ENCODE results near the gene SHB.

- no peak for TF ChIP-seq EZH2 (IDR thresholded peaks at IDR 0.05)
- TF ChIP-seq, protein P1, sequence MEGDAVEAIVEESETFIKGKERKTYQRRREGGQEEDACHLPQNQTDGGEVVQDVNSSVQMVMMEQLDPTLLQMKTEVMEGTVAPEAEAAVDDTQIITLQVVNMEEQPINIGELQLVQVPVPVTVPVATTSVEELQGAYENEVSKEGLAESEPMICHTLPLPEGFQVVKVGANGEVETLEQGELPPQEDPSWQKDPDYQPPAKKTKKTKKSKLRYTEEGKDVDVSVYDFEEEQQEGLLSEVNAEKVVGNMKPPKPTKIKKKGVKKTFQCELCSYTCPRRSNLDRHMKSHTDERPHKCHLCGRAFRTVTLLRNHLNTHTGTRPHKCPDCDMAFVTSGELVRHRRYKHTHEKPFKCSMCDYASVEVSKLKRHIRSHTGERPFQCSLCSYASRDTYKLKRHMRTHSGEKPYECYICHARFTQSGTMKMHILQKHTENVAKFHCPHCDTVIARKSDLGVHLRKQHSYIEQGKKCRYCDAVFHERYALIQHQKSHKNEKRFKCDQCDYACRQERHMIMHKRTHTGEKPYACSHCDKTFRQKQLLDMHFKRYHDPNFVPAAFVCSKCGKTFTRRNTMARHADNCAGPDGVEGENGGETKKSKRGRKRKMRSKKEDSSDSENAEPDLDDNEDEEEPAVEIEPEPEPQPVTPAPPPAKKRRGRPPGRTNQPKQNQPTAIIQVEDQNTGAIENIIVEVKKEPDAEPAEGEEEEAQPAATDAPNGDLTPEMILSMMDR (IDR thresholded peaks at IDR 0.05 in 2 of 3, conservative IDR thresholded peaks at IDR 0.05 in 1 of 3; ENCODE audit: borderline replicate concordance in 1 of 3, insufficient read depth in 1 of 3, low read depth in 2 of 3, low read length in 2 of 3) = no peak
- TF ChIP-seq, protein P2, sequence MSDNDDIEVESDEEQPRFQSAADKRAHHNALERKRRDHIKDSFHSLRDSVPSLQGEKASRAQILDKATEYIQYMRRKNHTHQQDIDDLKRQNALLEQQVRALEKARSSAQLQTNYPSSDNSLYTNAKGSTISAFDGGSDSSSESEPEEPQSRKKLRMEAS (IDR thresholded peaks at IDR 0.05) = no peak
These were observed 44.9 kb downstream of the SHB start for GRCh38 chr9:38024036-38024681.
